Heart left ventricle (tissue), 16 donors: Measurements from ENCODE around the gene KMT2B. TPM values are rescaled to one million over a fixed set of nuclear protein-coding genes. Genes with fewer than 3 reads are reported as not detected.

ENCODE experiments used
- ATAC-seq, 4 donors: fragments of 200-7000 bp; cut with Tn5 transposase; one replicate each; pipeline ENCODE4 v1.9.1; 2020 to 2022; ENCODE audit warnings: moderate library complexity in 4 of 4, mild to moderate bottlenecking in 3 of 4, moderate number of reproducible peaks in 1 of 4
- DNase-seq, 5 donors: peaks; one replicate each; pipeline ENCODE4 v3.0.0-alpha.2; 2020
- H3K27ac ChIP-seq, 12 donors: fragments of 200-600 bp; sonication (generic) in 4 of 12; one replicate each; pipeline versions ENCODE4 v1.5.0 to v1.8.0; 2016 to 2022; ENCODE audit warnings: mild to moderate bottlenecking in 2 of 12
- H3K27me3 ChIP-seq, 9 donors: fragments of 200-600 bp; sonication (generic) in 2 of 9; one replicate each; pipeline versions ENCODE4 v1.5.1 to v1.8.0; 2016 to 2022; ENCODE audit warnings: mild to moderate bottlenecking in 3 of 9
- H3K36me3 ChIP-seq, 9 donors: fragments of 200-600 bp; sonication (generic) in 2 of 9; one replicate each; pipeline versions ENCODE4 v1.5.0 to v1.8.0; 2018 to 2022; ENCODE audit warnings: mild to moderate bottlenecking in 2 of 9
- H3K4me1 ChIP-seq, 12 donors: fragments of 200-600 bp; sonication (generic) in 4 of 12; one replicate each; pipeline versions ENCODE4 v1.5.0 to v1.8.0; 2016 to 2022; ENCODE audit warnings: mild to moderate bottlenecking in 3 of 12
- H3K4me3 ChIP-seq, 12 donors: fragments of 200-600 bp; sonication (generic) in 4 of 12; one replicate each; pipeline versions ENCODE4 v1.5.0 to v1.8.0; 2017 to 2022; ENCODE audit warnings: mild to moderate bottlenecking in 9 of 12, moderate library complexity in 4 of 12
- H3K9me3 ChIP-seq, 12 donors: fragments of 200-600 bp; sonication (generic) in 4 of 12; one replicate each; pipeline versions ENCODE4 v1.5.0 to v1.8.0; 2016 to 2022; ENCODE audit warnings: mild to moderate bottlenecking in 1 of 12
- CTCF ChIP-seq, 12 donors: fragments of 200-600 bp; sonication (generic) in 4 of 12; IDR thresholded peaks; one replicate each; pipeline versions ENCODE4 v1.5.0 to v1.8.0; 2018 to 2022; ENCODE audit warnings: antibody characterized with exemption in 12 of 12, mild to moderate bottlenecking in 5 of 12
- POLR2A ChIP-seq, 2 donors: fragments of 450-650 bp; IDR thresholded peaks; one replicate each; pipeline ENCODE4 v1.6.1; 2017; ENCODE audit warnings: antibody characterized with exemption in 2 of 2, mild to moderate bottlenecking in 2 of 2, moderate library complexity in 2 of 2
- WGBS, 4 donors: extraction: QIAGEN DNeasy Blood & Tissue Kit in 2 of 4; methylation state at CpG; one replicate each; pipeline versions ENCODE4 v1.1.5 to v1.1.7; 2013 to 2018; 5-methylcytosine and 5-hydroxymethylcytosine counted together
- intact Hi-C, 10 donors: fragments of 100-400 bp; cut with DNase I; formaldehyde crosslinking; loops; one replicate each; pipeline versions ENCODE4 v1.11.1 to v1.14.2; 2022
- polyA plus RNA-seq, 2 donors: library from polyadenylated mRNA; stranded (reverse); fragments of 200-250 nt; gene quantifications; one replicate each; pipeline ENCODE4 v1.2.3, GENCODE V29; 2013
- total RNA-seq, 9 donors: library from RNA; depleted of rRNA in 2 of 9; stranded (reverse); fragments of >200 nt in 2 of 9; fragmentation: NEBNext Ultra II Directional in 3 of 9; extraction: Animal tissue kit (Norgen Biotek cat#: 25700) in 3 of 9; gene quantifications; one replicate each; pipeline versions ENCODE4 v1.1.0 to v1.2.4, GENCODE V29; 2016 to 2023
- donor health status: ischemic (EF 13 %, LVEDD 7.1; RV severe dilation, severe dysfunction).
- donor health status: healthy with polysubstance abuse.
- donor health status: DM: no; HTN: yes; CAD: no.
- donor health status: DM: no; HTN: no; CAD: no.
- donor health status: ischemic (EF 25% LVEDD 6.9; RV normal size, moderate dysfunction).
- donor health status: ischemic (EF 25% LVEDD 5.7; RV mildly dilated, moderate dysfunction).
- donor health status: healthy.
- donor health status: DM: yes; HTN: yes; CAD: no.
- donor health status: ischemic (EF 35%, LVEDD 5.7; RV mildly dilated, moderate dysfunction).
- donor health status: nonischemic (EF 11% LVEDD 7.7; RV severe dilation, severe dysfunction).
- donor health status: DM: yes; HTN: yes; CAD: no.
- donor health status: PGD.
- donor health status: ischemic (EF 29% LVEDD 5.4; RV normal size, mild dysfunction).
- donor health status: nonischemic (EF 23%, LVEDD 6.1; RV moderate dilation, normal function).

The KMT2B gene
- total and polyA plus RNA-seq, 11 donors, result 11.3 to 24.5 (median 15.7) TPM

GRCh38 chr19:35724560-35724959, 6.8 kb downstream of the KMT2B start:
- no peak for TF ChIP-seq POLR2A (IDR thresholded peaks at IDR 0.05)
- no peak for TF ChIP-seq CTCF (IDR thresholded peaks at IDR 0.05)
- Histone ChIP-seq H3K27ac (no peak overlapping the region), H3K27me3 (no peaks in the 10 kb centered on the region), H3K36me3 (peaks cover 13 to 98% (median 89%) of the 10 kb centered on the region in 9 donors), H3K4me3 (no peak overlapping the region), H3K9me3 (no peaks in the 10 kb centered on the region), H3K4me1 (peaks cover 0 to 11% (median under 1%) of the 10 kb centered on the region in 12 donors)
- intact Hi-C loops, result no loop called here
- no peak for DNase-seq
- WGBS, 4 donors, result 96 to 97% (median 96%) methylated on average over 12 of the region's 12 CpGs
- no peak for ATAC-seq

GRCh38 chr19:35725216-35725861, 7.5 kb downstream of the KMT2B start:
- no peak for TF ChIP-seq POLR2A (IDR thresholded peaks at IDR 0.05)
- TF ChIP-seq CTCF (IDR thresholded peaks at IDR 0.05), result no peak
- Histone ChIP-seq H3K9me3 (no peaks in the 10 kb centered on the region), H3K27me3 (no peaks in the 10 kb centered on the region), H3K4me3 (no peak overlapping the region), H3K27ac (no peak overlapping the region), H3K36me3 (peaks cover 13 to 98% (median 91%) of the 10 kb centered on the region in 9 donors), H3K4me1 (peaks cover 0 to 4% (median 0%) of the 10 kb centered on the region in 12 donors)
- intact Hi-C loops, result no loop called here
- ATAC-seq (no peak), DNase-seq (no peak)
- 94 to 96% (median 95%) methylated on average over 22 to 23 of the region's 23 CpGs for WGBS, 4 donors

- H3K36me3 ChIP-seq, result peaks cover 13 to 100% (median 100%) of the 10 kb centered on the region in 9 donors
- no peaks in the 10 kb centered on the region for H3K9me3 ChIP-seq
- 93 to 96% (median 96%) methylated on average over 20 to 25 of the region's 25 CpGs for WGBS, 4 donors
- H3K27me3 ChIP-seq, result no peaks in the 10 kb centered on the region
- no peak overlapping the region for H3K27ac ChIP-seq
- intact Hi-C loops, result no loop called here
- DNase-seq, result no peak
- no peak for TF ChIP-seq CTCF (IDR thresholded peaks at IDR 0.05)
- H3K4me1 ChIP-seq, result no peaks in the 10 kb centered on the region
- H3K4me3 ChIP-seq, result no peak overlapping the region
- no peak for ATAC-seq
Measured at GRCh38 chr19:35727053-35727955, 9.5 kb downstream of the KMT2B start.
